K562 (cell line): ENCODE results near the gene DOLPP1. TPM values are rescaled to one million over a fixed set of nuclear protein-coding genes. Genes with fewer than 3 reads are reported as not detected.

Experiments used
- ATAC-seq: fragments of 200-7000 bp; cut with Tn5 transposase; 3 replicates; pipeline ENCODE4 v1.9.1; 2020; ENCODE audit warnings: moderate library complexity
- BruUV-seq: library from RNA; stranded (reverse); fragments of 400-500 nt; replicated peaks from 2 replicates; lab custom pipeline; 2021; lab: Mats Ljungman, UMichigan
- CTCF ChIA-PET: fragments of 300-600 bp; formaldehyde crosslinking; extraction: SDS; loops from one replicate; lab custom pipeline; 2021; ENCODE audit warnings: low intra/inter-chr PET ratio; lab: Yijun Ruan, JAX
- POLR2A ChIA-PET: fragments of 300-600, 350-650 bp; sonication (Branson Sonifier 250); formaldehyde crosslinking; extraction: SDS; loops from one replicate; lab custom pipeline; 2021; ENCODE audit warnings: antibody characterized with exemption, inconsistent platforms; lab: Yijun Ruan, JAX
- DNase-seq, 4 experiments: peaks; one replicate each; pipeline versions ENCODE4 v3.0.0 to v3.0.0-alpha.2; 2011 to 2018; ENCODE audit warnings: low spot score in 3 of 4, mixed read lengths in 3 of 4; ENCODE audit errors: extremely low read depth in 1 of 4
- FAIRE-seq: peaks from 2 replicates; lab custom pipeline; 2011; peaks lifted over from hg19 to GRCh38; lab: Jason Lieb, UNC
- H2AFZ ChIP-seq: 2 replicates; pipeline ENCODE4 v1.6.0; 2011; ENCODE audit warnings: low read depth, low read length, control low read depth, inconsistent platforms
- H3K27ac ChIP-seq: fragments of 200-600 bp; 3 replicates; pipeline ENCODE4 v1.8.0; 2011; ENCODE audit warnings: low read depth, mild to moderate bottlenecking, control low read depth, inconsistent platforms, low read length, moderate library complexity, mixed read lengths; ENCODE audit errors: extremely low read depth
- H3K27me3 ChIP-seq, 2 experiments: fragments of 300-600 bp in 1 of 2; 2 replicates in 1 of 2; 3 replicates in 1 of 2; pipeline versions ENCODE4 v1.6.0 to v1.8.0; 2011; ENCODE audit warnings: inconsistent platforms in 2 of 2, low read length in 2 of 2, mild to moderate bottlenecking in 1 of 2, mixed read lengths in 1 of 2, moderate library complexity in 1 of 2; ENCODE audit not compliant: control insufficient read depth in 2 of 2, insufficient read depth in 2 of 2
- H3K36me3 ChIP-seq: fragments of 300-600 bp; 3 replicates; pipeline ENCODE4 v1.8.0; 2011; ENCODE audit warnings: mild to moderate bottlenecking, low read length, inconsistent platforms; ENCODE audit not compliant: control insufficient read depth, insufficient read depth
- H3K4me1 ChIP-seq, 2 experiments: fragments of 200-600 bp in 1 of 2; replicated peaks in 1 of 2; 2 replicates in 1 of 2; 3 replicates in 1 of 2; pipeline versions ENCODE4 v1.5.1 to v1.8.0; 2011; ENCODE audit warnings: inconsistent platforms in 2 of 2, low read length in 2 of 2, mild to moderate bottlenecking in 1 of 2, mixed read lengths in 1 of 2, moderate library complexity in 1 of 2; ENCODE audit not compliant: control insufficient read depth in 2 of 2, insufficient read depth in 2 of 2
- H3K4me2 ChIP-seq: 2 replicates; pipeline ENCODE4 v1.6.1; 2011; ENCODE audit warnings: low read length, control low read depth, inconsistent platforms, mixed read lengths; ENCODE audit not compliant: insufficient read depth
- H3K4me3 ChIP-seq: fragments of 200-600 bp; sonication (generic), shearing (Covaris generic); 2 replicates; pipeline ENCODE4 v1.5.1; 2016; ENCODE audit warnings: control low read depth, inconsistent platforms
- H3K79me2 ChIP-seq: fragments of 200-600 bp; 3 replicates; pipeline ENCODE4 v1.8.0; 2011; ENCODE audit warnings: low read length, inconsistent platforms; ENCODE audit not compliant: control insufficient read depth, insufficient read depth
- H3K9ac ChIP-seq, 2 experiments: 2 replicates each; pipeline versions ENCODE4 v1.6.0 to v1.6.1; 2011; ENCODE audit warnings: low read depth in 2 of 2, low read length in 2 of 2, control low read depth in 1 of 2, inconsistent platforms in 1 of 2, mild to moderate bottlenecking in 1 of 2, mixed read lengths in 1 of 2; ENCODE audit not compliant: insufficient read depth in 1 of 2
- H3K9me1 ChIP-seq: one replicate; pipeline ENCODE4 v1.6.0; 2011; ENCODE audit warnings: inconsistent platforms, mild to moderate bottlenecking, low read length, moderate library complexity; ENCODE audit not compliant: control insufficient read depth, insufficient read depth
- H3K9me3 ChIP-seq: replicated peaks from 2 replicates; pipeline ENCODE4 v1.5.1; 2011; ENCODE audit warnings: low read depth, low read length, inconsistent platforms; ENCODE audit not compliant: control insufficient read depth, insufficient read depth
- H4K20me1 ChIP-seq: replicated peaks from 2 replicates; pipeline ENCODE4 v1.6.1; 2011; ENCODE audit warnings: low read length, inconsistent platforms, mixed read lengths; ENCODE audit not compliant: control insufficient read depth, insufficient read depth
- FOSL1 ChIP-seq: fragments of 200-800 bp; sonication (Bioruptor generic); conservative IDR thresholded peaks from 2 replicates; pipeline ENCODE4 v1.6.1; 2016; ENCODE audit warnings: missing genetic modification characterization, missing compliant biosample characterization
- HEY1 ChIP-seq: fragments of 250-450 bp; sonication (Bioruptor Pico); IDR thresholded peaks from 2 replicates; pipeline ENCODE4 v1.5.0; 2020; ENCODE audit warnings: mild to moderate bottlenecking, moderate library complexity, borderline replicate concordance
- IRF2 ChIP-seq: sonication (generic); formaldehyde crosslinking; IDR thresholded peaks from 2 replicates; pipeline ENCODE4 v1.8.1; 2022; ENCODE audit warnings: mild to moderate bottlenecking, missing genetic modification reagents
- MEF2D ChIP-seq: conservative IDR thresholded peaks from 2 replicates; pipeline ENCODE4 v1.6.1; 2016; ENCODE audit warnings: low read depth, missing genetic modification characterization, missing compliant biosample characterization
- POLR2G ChIP-seq: fragments of 200-400 bp; formaldehyde crosslinking; IDR thresholded peaks from 2 replicates; pipeline ENCODE4 v1.6.1; 2017; ENCODE audit warnings: low read depth, mild to moderate bottlenecking, antibody characterized with exemption, low read length, moderate library complexity
- RFX1 ChIP-seq: fragments of 450-650 bp; IDR thresholded peaks from 2 replicates; pipeline ENCODE4 v1.6.1; 2016; ENCODE audit warnings: mild to moderate bottlenecking, moderate library complexity
- XRCC4 ChIP-seq: IDR thresholded peaks from one replicate; pipeline ENCODE4 v1.6.1; 2011; ENCODE audit not compliant: insufficient read depth, insufficient read length; ENCODE audit errors: extremely low read depth
- WGBS: fragments of 100-300 bp; shearing (Covaris generic); methylation state at CpG from one replicate; pipeline ENCODE4 v1.1.6; 2016; ENCODE audit warnings: low coverage, mixed read lengths; ENCODE audit not compliant: insufficient coverage; ENCODE audit errors: missing lambda C conversion rate; 5-methylcytosine and 5-hydroxymethylcytosine counted together
- in situ Hi-C: fragments of 300-500 bp; cut with MboI; formaldehyde crosslinking; loops from 4 replicates; pipeline ENCODE4 v1.15.0; 2018; ENCODE audit warnings: inconsistent platforms, mixed read lengths
- intact Hi-C: fragments of 100-400 bp; cut with micrococcal nuclease; formaldehyde crosslinking; loops from 2 replicates; pipeline ENCODE4 v1.14.2; 2022
- polyA plus RNA-seq, 8 experiments: library from polyadenylated mRNA; depleted of rRNA in 4 of 8; stranded (reverse) in 5 of 8; unstranded in 3 of 8; fragments of >200 nt; fragmentation: Nextera tagmentation in 2 of 8; fragmentation: Illumina TruSeq in 1 of 8; extraction: Ambion mirVana in 2 of 8; extraction: Trizol in 1 of 8; gene quantifications; 2 replicates each; pipeline versions ENCODE4 v1.2.1 to v1.2.3, GENCODE V29; 2011 to 2014; ENCODE audit warnings: inconsistent platforms in 1 of 8, missing spikeins in 1 of 8
- total RNA-seq, 7 experiments: library from RNA; depleted of rRNA in 6 of 7; stranded (reverse); fragments of >200 nt in 6 of 7; fragmentation: Illumina TruSeq in 2 of 7; extraction: Trizol in 2 of 7; gene quantifications; 2 replicates each; pipeline versions ENCODE4 v1.2.1 to v1.2.3, GENCODE V29; 2011 to 2021; ENCODE audit warnings: low replicate concordance in 1 of 7
- TF ChIP-seq, protein P1 (sequence below): fragments of 200-400 bp; formaldehyde crosslinking; IDR thresholded peaks from 2 replicates; pipeline ENCODE4 v1.6.1; 2017; ENCODE audit warnings: mild to moderate bottlenecking, low read depth, low read length, moderate library complexity
- TF ChIP-seq, protein P2 (sequence below): fragments of 250-450 bp; sonication (Bioruptor Pico); IDR thresholded peaks from 2 replicates; pipeline ENCODE4 v1.5.0; 2021

Gene DOLPP1
- total and polyA plus RNA-seq, 9 of the 15 experiments (the other 6 are each of a cell fraction or from before 2014, with no cell fraction given), result 3.0 to 39.8 (median 30.5) TPM

DNA sequence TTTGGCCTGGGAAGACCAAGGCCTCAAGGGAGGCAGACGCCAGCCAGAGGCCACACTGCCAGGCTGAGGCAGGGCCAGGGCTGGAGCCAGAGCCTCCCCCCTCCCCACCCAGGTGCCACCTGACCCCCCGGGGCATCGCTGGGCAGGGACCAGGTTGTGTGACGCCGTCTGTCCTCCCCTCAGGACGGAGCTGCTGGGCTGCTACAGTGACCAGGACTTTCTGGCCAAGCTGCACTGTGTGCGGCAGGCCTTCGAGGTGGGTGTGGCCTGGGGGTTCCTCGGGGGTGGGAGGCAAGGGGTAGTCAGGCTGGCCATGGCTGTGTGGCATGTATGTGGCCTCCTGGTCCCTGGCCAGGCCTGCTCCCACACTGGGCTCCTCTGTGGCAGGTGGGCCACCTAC is 17.9 kb upstream of the DOLPP1 start:
- BruUV-seq, result no TSS peak
- Histone ChIP-seq H3K4me3 (no peak overlapping the region), H3K9ac (no peak overlapping the region), H3K36me3 (peaks cover 80% of the 10 kb centered on the region), H3K79me2 (no peaks in the 10 kb centered on the region), H3K4me1 (peaks cover under 1 to 22% of the 10 kb centered on the region in 2 experiments; a peak in 3 of 5 replicates), H3K27me3 (no peaks in the 10 kb centered on the region), H3K9me1 (peaks cover 5% of the 10 kb centered on the region), H3K4me2 (no peak overlapping the region), H2AFZ (no peak overlapping the region), H3K9me3 (no peaks in the 10 kb centered on the region), H3K27ac (no peak overlapping the region), H4K20me1 (no peaks in the 10 kb centered on the region)
- ATAC-seq, result no peak
- TF ChIP-seq, protein P1, sequence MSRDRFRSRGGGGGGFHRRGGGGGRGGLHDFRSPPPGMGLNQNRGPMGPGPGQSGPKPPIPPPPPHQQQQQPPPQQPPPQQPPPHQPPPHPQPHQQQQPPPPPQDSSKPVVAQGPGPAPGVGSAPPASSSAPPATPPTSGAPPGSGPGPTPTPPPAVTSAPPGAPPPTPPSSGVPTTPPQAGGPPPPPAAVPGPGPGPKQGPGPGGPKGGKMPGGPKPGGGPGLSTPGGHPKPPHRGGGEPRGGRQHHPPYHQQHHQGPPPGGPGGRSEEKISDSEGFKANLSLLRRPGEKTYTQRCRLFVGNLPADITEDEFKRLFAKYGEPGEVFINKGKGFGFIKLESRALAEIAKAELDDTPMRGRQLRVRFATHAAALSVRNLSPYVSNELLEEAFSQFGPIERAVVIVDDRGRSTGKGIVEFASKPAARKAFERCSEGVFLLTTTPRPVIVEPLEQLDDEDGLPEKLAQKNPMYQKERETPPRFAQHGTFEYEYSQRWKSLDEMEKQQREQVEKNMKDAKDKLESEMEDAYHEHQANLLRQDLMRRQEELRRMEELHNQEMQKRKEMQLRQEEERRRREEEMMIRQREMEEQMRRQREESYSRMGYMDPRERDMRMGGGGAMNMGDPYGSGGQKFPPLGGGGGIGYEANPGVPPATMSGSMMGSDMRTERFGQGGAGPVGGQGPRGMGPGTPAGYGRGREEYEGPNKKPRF, result no peak
- no peak for TF ChIP-seq IRF2
- TF ChIP-seq HEY1 (CRISPR knock-in tag), result no peak
- TF ChIP-seq FOSL1 (tag), result no peak
- no peak for TF ChIP-seq XRCC4
- no peak for TF ChIP-seq MEF2D (tag)
- TF ChIP-seq, protein P2, sequence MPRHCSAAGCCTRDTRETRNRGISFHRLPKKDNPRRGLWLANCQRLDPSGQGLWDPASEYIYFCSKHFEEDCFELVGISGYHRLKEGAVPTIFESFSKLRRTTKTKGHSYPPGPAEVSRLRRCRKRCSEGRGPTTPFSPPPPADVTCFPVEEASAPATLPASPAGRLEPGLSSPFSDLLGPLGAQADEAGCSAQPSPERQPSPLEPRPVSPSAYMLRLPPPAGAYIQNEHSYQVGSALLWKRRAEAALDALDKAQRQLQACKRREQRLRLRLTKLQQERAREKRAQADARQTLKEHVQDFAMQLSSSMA (CRISPR knock-in tag), result no peak
- peak; percentile 51 for TF ChIP-seq POLR2G
- TF ChIP-seq RFX1, result no peak
- intact Hi-C loops, result no loop called here
- no peak for FAIRE-seq
- in situ Hi-C loops, result no loop called here
- CTCF ChIA-PET, result no interaction called here
- WGBS, result 94% methylated on average over 7 of the region's 9 CpGs
- DNase-seq, result no peak
- POLR2A ChIA-PET, result no interaction called here
